ENCODE data around the gene PPM1B.

- no peak for TF ChIP-seq POLR2A (IDR thresholded peaks at IDR 0.05; ENCODE audit: low read depth, low read length)
- no peak for TF ChIP-seq TAF1 (IDR thresholded peaks at IDR 0.05; ENCODE audit: low read depth, low read length)
- TF ChIP-seq POU2F2 (IDR thresholded peaks at IDR 0.05; ENCODE audit: low read depth, low read length): no peak
- TF ChIP-seq POLR2AphosphoS5 (IDR thresholded peaks at IDR 0.05; ENCODE audit: low read depth, low read length): no peak
- no peak for TF ChIP-seq PAX5 (IDR thresholded peaks at IDR 0.05; ENCODE audit: insufficient read depth, low read length, severe bottlenecking)
These were observed 32.9 kb upstream of the PPM1B start for GRCh38 chr2:44135771-44136170.
